Gastroesophageal sphincter (tissue), 4 donors: Measurements from ENCODE around the gene ANKRD27. TPM values are rescaled to one million over a fixed set of nuclear protein-coding genes. Genes with fewer than 3 reads are reported as not detected.
A peak's percentile ranks its signal among the peaks of the same experiment; 100 is the strongest.
"Not testable (repeated sequence)": the region's sequence is repeated elsewhere in the genome, so short reads cannot be mapped to it uniquely, and the experiment has no call there.

Experiments used
- ATAC-seq: fragments of 150-250 bp; one replicate; pipeline ENCODE4 v1.9.1; 2016; ENCODE audit warnings: mild to moderate bottlenecking, moderate library complexity
- H3K27ac ChIP-seq, 4 donors: fragments of 200-600 bp; sonication (generic) in 3 of 4; 1 replicate in 3 of 4; 2 replicates in 1 of 4; pipeline ENCODE4 v1.5.1; 2016 to 2019
- H3K27me3 ChIP-seq: fragments of 200-600 bp; sonication (generic); one replicate; pipeline ENCODE4 v1.5.1; 2019
- H3K36me3 ChIP-seq, 2 donors: fragments of 200-600 bp; sonication (generic); one replicate each; pipeline ENCODE4 v1.5.1; 2019; ENCODE audit warnings: control low read depth in 1 of 2
- H3K4me1 ChIP-seq, 3 donors: fragments of 200-600 bp; sonication (generic); 1 replicate in 2 of 3; 2 replicates in 1 of 3; pipeline ENCODE4 v1.5.1; 2016 to 2019; ENCODE audit warnings: control low read depth in 2 of 3
- H3K4me3 ChIP-seq, 2 donors: fragments of 200-600 bp; sonication (generic); one replicate each; pipeline ENCODE4 v1.5.1; 2019; ENCODE audit warnings: mild to moderate bottlenecking in 1 of 2, moderate library complexity in 1 of 2
- H3K9me3 ChIP-seq, 3 donors: fragments of 200-600 bp; sonication (generic); one replicate each; pipeline ENCODE4 v1.5.1; 2017 to 2019; ENCODE audit warnings: control low read depth in 2 of 3
- CTCF ChIP-seq, 4 experiments: fragments of 200-600 bp in 2 of 4; fragments of 450-650 bp in 2 of 4; sonication (generic) in 1 of 4; IDR thresholded peaks; one replicate each; pipeline ENCODE4 v1.5.1; 2017 to 2019; ENCODE audit warnings: antibody characterized with exemption in 4 of 4, mild to moderate bottlenecking in 2 of 4, moderate library complexity in 2 of 4
- EP300 ChIP-seq: sonication (generic); formaldehyde crosslinking; IDR thresholded peaks from one replicate; pipeline ENCODE4 v1.6.1; 2017; ENCODE audit warnings: antibody characterized with exemption, mild to moderate bottlenecking
- POLR2A ChIP-seq, 2 donors: fragments of 450-650 bp; IDR thresholded peaks; one replicate each; pipeline ENCODE4 v1.6.1; 2017; ENCODE audit warnings: antibody characterized with exemption in 2 of 2, mild to moderate bottlenecking in 2 of 2, moderate library complexity in 1 of 2
- POLR2AphosphoS5 ChIP-seq: sonication (generic); formaldehyde crosslinking; IDR thresholded peaks from one replicate; pipeline ENCODE4 v1.6.1; 2017; ENCODE audit warnings: antibody characterized with exemption
- WGBS, 2 donors: methylation state at CpG; one replicate each; pipeline ENCODE4 v1.1.5; 2018; ENCODE audit warnings: low coverage in 1 of 2; 5-methylcytosine and 5-hydroxymethylcytosine counted together
- total RNA-seq, 4 donors: library from RNA; depleted of rRNA; stranded (reverse); fragments of >200 nt; gene quantifications; one replicate each; pipeline ENCODE4 v1.1.0, GENCODE V29; 2016

The ANKRD27 gene
- total RNA-seq, 4 donors from 2014 or later, result 43.5 to 63.3 (median 52.6) TPM

DNA sequence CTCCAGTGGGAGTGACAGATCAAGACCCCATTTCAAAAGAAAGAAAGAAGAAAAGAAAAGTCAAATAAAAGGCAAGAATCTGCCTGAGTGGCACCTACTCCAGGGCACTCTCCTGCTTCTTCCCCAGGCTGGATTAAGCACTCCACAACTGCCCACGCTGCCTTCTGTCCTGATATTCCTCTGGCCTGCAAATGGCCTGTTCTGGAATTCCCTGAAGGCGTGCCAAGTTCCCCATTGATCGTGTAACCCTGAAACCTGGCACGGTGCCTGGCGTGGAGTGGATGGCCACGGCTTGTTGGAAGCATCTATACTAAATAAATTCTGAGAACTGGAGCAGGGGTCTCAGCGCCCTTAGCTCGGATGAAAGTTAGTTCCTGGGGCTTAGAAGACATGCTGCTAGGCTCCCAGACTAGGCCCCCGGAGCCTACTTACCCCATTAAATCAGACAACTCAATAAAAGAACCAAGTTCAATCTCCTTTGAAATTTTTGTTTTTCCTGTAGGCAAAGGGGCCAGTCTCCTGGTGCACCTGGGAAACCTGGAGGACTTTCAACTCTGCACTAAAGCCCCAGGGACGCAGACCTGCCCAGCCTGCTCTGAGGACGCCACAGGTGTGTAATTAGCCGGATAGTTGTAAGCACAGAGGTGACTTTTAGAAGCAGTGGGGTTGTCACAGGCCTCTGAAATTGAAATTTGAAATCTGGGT lies 21.9 kb downstream of the ANKRD27 start:
- TF ChIP-seq CTCF (IDR thresholded peaks at IDR 0.05) (no peak), POLR2AphosphoS5 (peak; percentile 64)
- Histone ChIP-seq H3K9me3 (no peaks in the 10 kb centered on the region), H3K4me3 (no peak overlapping the region), H3K36me3 (peaks cover 0 to 63% of the 10 kb centered on the region in 2 donors), H3K4me1 (peaks cover 0 to 28% (median 0%) of the 10 kb centered on the region in 3 donors), H3K27ac (peak overlapping the region in 1 of 4 donors; percentile 33), H3K27me3 (no peaks in the 10 kb centered on the region)
- WGBS, 2 donors, result 42 to 54% methylated on average over 12 of the region's 12 CpGs
- peak; percentile 53 for ATAC-seq

- not testable (repeated sequence) for H3K9me3 ChIP-seq, ATAC-seq, H3K27me3 ChIP-seq, H3K4me3 ChIP-seq
- Histone ChIP-seq H3K27ac (peak overlapping the region in 1 of 4 donors; percentile 33), H3K4me1 (peaks cover 0 to 28% (median 0%) of the 10 kb centered on the region in 3 donors), H3K36me3 (peaks cover 0 to 63% of the 10 kb centered on the region in 2 donors)
- WGBS, 2 donors, result 75 to 90% methylated on average over 2 to 12 of the region's 13 CpGs
Observed at GRCh38 chr19:32652331-32652730, 22.6 kb downstream of the ANKRD27 start.

GRCh38 chr19:32651729-32652140 lies 23.2 kb downstream of the ANKRD27 start:
- peak overlapping the region in 1 of 4 donors; percentile 32 for H3K27ac ChIP-seq
- ATAC-seq, result peak; percentile 36
- H3K9me3 ChIP-seq, result no peaks in the 10 kb centered on the region
- no peaks in the 10 kb centered on the region for H3K27me3 ChIP-seq
- H3K36me3 ChIP-seq, result peaks cover 0 to 63% of the 10 kb centered on the region in 2 donors
- no peak for TF ChIP-seq EP300
- peak; percentile 8 for TF ChIP-seq POLR2AphosphoS5
- TF ChIP-seq CTCF (IDR thresholded peaks at IDR 0.05), result no peak
- no peak for TF ChIP-seq POLR2A (IDR thresholded peaks at IDR 0.05)
- H3K4me3 ChIP-seq, result no peak overlapping the region
- H3K4me1 ChIP-seq, result peaks cover 0 to 28% (median 0%) of the 10 kb centered on the region in 3 donors
- WGBS, 2 donors, result 61 to 80% methylated on average over 1 to 3 of the region's 8 CpGs

- Histone ChIP-seq H3K27me3 (no peaks in the 10 kb centered on the region), H3K36me3 (peaks cover 0 to 63% of the 10 kb centered on the region in 2 donors), H3K4me1 (peaks cover 0 to 28% (median 0%) of the 10 kb centered on the region in 3 donors), H3K4me3 (no peak overlapping the region), H3K9me3 (no peaks in the 10 kb centered on the region), H3K27ac (no peak overlapping the region)
- no peak for TF ChIP-seq POLR2AphosphoS5
- no peak for TF ChIP-seq CTCF (IDR thresholded peaks at IDR 0.05)
- no peak for TF ChIP-seq POLR2A (IDR thresholded peaks at IDR 0.05)
- TF ChIP-seq EP300, result no peak
- no peak for ATAC-seq
- WGBS, 2 donors, result 90 to 93% methylated on average over 2 to 5 of the region's 5 CpGs
Observed at GRCh38 chr19:32650671-32651070, 24.3 kb downstream of the ANKRD27 start.

- no peaks in the 10 kb centered on the region for H3K27me3 ChIP-seq
- TF ChIP-seq POLR2AphosphoS5 (no peak), EP300 (no peak), CTCF (IDR thresholded peaks at IDR 0.05) (no peak), POLR2A (IDR thresholded peaks at IDR 0.05) (no peak)
- no CpG with 5 or more reads among the region's 11 CpGs for WGBS, 2 donors
- no peak overlapping the region for H3K4me3 ChIP-seq
- H3K4me1 ChIP-seq, result peaks cover 0 to 28% (median 0%) of the 10 kb centered on the region in 3 donors
- peaks cover 0 to 63% of the 10 kb centered on the region in 2 donors for H3K36me3 ChIP-seq
- no peak for ATAC-seq
- H3K27ac ChIP-seq, result no peak overlapping the region
- H3K9me3 ChIP-seq, result no peaks in the 10 kb centered on the region
Observed at GRCh38 chr19:32649751-32650150, 25.2 kb downstream of the ANKRD27 start.
